ENCODE measurements around the gene SDHAF3.
"Not testable (repeated sequence)": the region's sequence is repeated elsewhere in the genome, so short reads cannot be mapped to it uniquely, and the experiment has no call there.

The SDHAF3 gene

DNA sequence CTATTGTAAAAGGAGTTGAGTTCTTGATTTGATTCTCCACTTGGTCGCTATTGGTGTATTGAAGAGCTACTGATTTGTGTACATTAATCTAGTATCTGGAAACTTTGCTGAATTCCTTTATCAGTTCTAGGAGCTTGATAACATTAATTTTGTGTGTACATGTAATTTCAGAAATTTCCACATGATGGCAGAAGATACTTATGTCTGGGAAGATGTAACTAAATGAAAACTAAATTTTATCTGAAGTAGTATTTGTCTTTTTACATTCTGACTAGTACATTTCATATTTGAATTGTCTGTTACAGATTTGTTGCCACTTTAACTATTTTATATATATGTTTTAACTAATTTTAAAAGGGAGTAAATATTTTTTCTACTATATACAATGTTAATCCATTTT, 27.6 kb downstream of the SDHAF3 start:
- Histone ChIP-seq H3K36me3 (replicated peaks; ENCODE audit: insufficient read depth, low read length) (no peaks in the 10 kb centered on the region), H3K9ac (ENCODE audit: low read length) (no peak overlapping the region), H3K9me3 (replicated peaks; ENCODE audit: insufficient read depth, low read length) (no peaks in the 10 kb centered on the region), H2AFZ (ENCODE audit: low read length) (no peak overlapping the region), H3K4me3 (ENCODE audit: low read length) (no peak overlapping the region), H3K9me2 (replicated peaks; ENCODE audit: insufficient read depth, low read length) (no peaks in the 10 kb centered on the region), H3K79me2 (ENCODE audit: low read length) (no peaks in the 10 kb centered on the region), H3F3A (ENCODE audit: insufficient read depth, low read length) (no peaks in the 10 kb centered on the region), H4K20me1 (ENCODE audit: insufficient read depth, low read length) (no peaks in the 10 kb centered on the region), H3K27ac (ENCODE audit: low read length) (no peak overlapping the region), H3K4me1 (ENCODE audit: low read length) (no peaks in the 10 kb centered on the region), H3K27me3 (replicated peaks; ENCODE audit: insufficient read depth, low read length) (no peaks in the 10 kb centered on the region), H3K4me2 (ENCODE audit: low read depth, low read length) (no peak overlapping the region)
- peak; percentile 39 for DNase-seq
- TF ChIP-seq CTCF (IDR thresholded peaks at IDR 0.05; ENCODE audit: low read length) (peak; percentile 45), EZH2 (optimal IDR thresholded peaks at IDR 0.05; ENCODE audit: low read depth, low read length) (no peak), EZH2phosphoT487 (IDR thresholded peaks at IDR 0.05; ENCODE audit: low read length) (no peak)

GRCh38 chr7:97149843-97150242, 32.3 kb downstream of the SDHAF3 start:
- no peak overlapping the region for H3K4me3 ChIP-seq (ENCODE audit: low read length)
- H2AFZ ChIP-seq (ENCODE audit: low read length), result no peak overlapping the region
- H3K36me3 ChIP-seq (replicated peaks; ENCODE audit: insufficient read depth, low read length), result no peaks in the 10 kb centered on the region
- no peaks in the 10 kb centered on the region for H3K27me3 ChIP-seq (replicated peaks; ENCODE audit: insufficient read depth, low read length)
- no peak overlapping the region for H3K4me2 ChIP-seq (ENCODE audit: low read depth, low read length)
- H3K4me1 ChIP-seq (ENCODE audit: low read length), result no peaks in the 10 kb centered on the region
- no peaks in the 10 kb centered on the region for H3F3A ChIP-seq (ENCODE audit: insufficient read depth, low read length)
- H3K9me3 ChIP-seq (replicated peaks; ENCODE audit: insufficient read depth, low read length), result no peaks in the 10 kb centered on the region
- H4K20me1 ChIP-seq (ENCODE audit: insufficient read depth, low read length), result no peaks in the 10 kb centered on the region
- H3K9ac ChIP-seq (ENCODE audit: low read length), result no peak overlapping the region
- no peaks in the 10 kb centered on the region for H3K79me2 ChIP-seq (ENCODE audit: low read length)
- TF ChIP-seq EZH2phosphoT487 (IDR thresholded peaks at IDR 0.05; ENCODE audit: low read length) (no peak), CTCF (IDR thresholded peaks at IDR 0.05; ENCODE audit: low read length) (no peak), EZH2 (optimal IDR thresholded peaks at IDR 0.05; ENCODE audit: low read depth, low read length) (no peak)
- no peak overlapping the region for H3K27ac ChIP-seq (ENCODE audit: low read length)
- no peaks in the 10 kb centered on the region for H3K9me2 ChIP-seq (replicated peaks; ENCODE audit: insufficient read depth, low read length)
- DNase-seq, result no peak

GRCh38 chr7:97155897-97156418, 38.5 kb downstream of the SDHAF3 start:
- H3K27ac ChIP-seq (ENCODE audit: low read length), result no peak overlapping the region
- TF ChIP-seq EZH2 (optimal IDR thresholded peaks at IDR 0.05; ENCODE audit: low read depth, low read length) (no peak), EZH2phosphoT487 (IDR thresholded peaks at IDR 0.05; ENCODE audit: low read length) (no peak), CTCF (IDR thresholded peaks at IDR 0.05; ENCODE audit: low read length) (no peak)
- H3K27me3 ChIP-seq (replicated peaks; ENCODE audit: insufficient read depth, low read length), result no peaks in the 10 kb centered on the region
- no peak overlapping the region for H3K4me2 ChIP-seq (ENCODE audit: low read depth, low read length)
- H4K20me1 ChIP-seq (ENCODE audit: insufficient read depth, low read length), result no peaks in the 10 kb centered on the region
- H3K9me3 ChIP-seq (replicated peaks; ENCODE audit: insufficient read depth, low read length), result no peaks in the 10 kb centered on the region
- H3K9me2 ChIP-seq (replicated peaks; ENCODE audit: insufficient read depth, low read length), result no peaks in the 10 kb centered on the region
- no peak for DNase-seq
- H3K4me3 ChIP-seq (ENCODE audit: low read length), result no peak overlapping the region
- H3K9ac ChIP-seq (ENCODE audit: low read length), result no peak overlapping the region
- H3K79me2 ChIP-seq (ENCODE audit: low read length), result no peaks in the 10 kb centered on the region
- no peaks in the 10 kb centered on the region for H3F3A ChIP-seq (ENCODE audit: insufficient read depth, low read length)
- no peaks in the 10 kb centered on the region for H3K36me3 ChIP-seq (replicated peaks; ENCODE audit: insufficient read depth, low read length)
- no peaks in the 10 kb centered on the region for H3K4me1 ChIP-seq (ENCODE audit: low read length)
- no peak overlapping the region for H2AFZ ChIP-seq (ENCODE audit: low read length)

DNA sequence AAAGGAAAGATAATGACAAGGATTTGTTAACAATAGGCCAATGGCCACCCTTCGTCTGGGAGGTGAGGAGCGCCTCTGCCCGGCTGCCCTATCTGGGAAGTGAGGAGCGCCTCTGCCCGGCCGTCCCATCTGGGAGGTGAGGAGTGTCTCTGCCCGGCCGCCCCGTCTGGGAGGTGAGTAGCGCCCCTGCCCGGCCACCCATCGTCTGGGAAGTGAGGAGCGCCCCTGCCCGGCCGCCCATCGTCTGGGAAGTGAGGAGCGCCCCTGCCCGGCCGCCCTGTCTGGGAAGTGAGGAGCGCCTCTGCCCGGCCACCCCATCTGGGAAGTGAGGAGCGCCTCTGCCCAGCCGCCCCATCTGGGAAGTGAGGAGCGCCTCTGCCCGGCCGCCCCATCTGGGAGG, 42.5 kb downstream of the SDHAF3 start:
- not testable (repeated sequence) for H3K27ac ChIP-seq (ENCODE audit: low read length); H4K20me1 ChIP-seq (ENCODE audit: insufficient read depth, low read length); H3K9ac ChIP-seq (ENCODE audit: low read length); H3K36me3 ChIP-seq (replicated peaks; ENCODE audit: insufficient read depth, low read length); H2AFZ ChIP-seq (ENCODE audit: low read length); H3K4me2 ChIP-seq (ENCODE audit: low read depth, low read length); H3K4me3 ChIP-seq (ENCODE audit: low read length); H3K9me3 ChIP-seq (replicated peaks; ENCODE audit: insufficient read depth, low read length); H3K9me2 ChIP-seq (replicated peaks; ENCODE audit: insufficient read depth, low read length); DNase-seq; H3F3A ChIP-seq (ENCODE audit: insufficient read depth, low read length); H3K27me3 ChIP-seq (replicated peaks; ENCODE audit: insufficient read depth, low read length); H3K79me2 ChIP-seq (ENCODE audit: low read length); H3K4me1 ChIP-seq (ENCODE audit: low read length)

DNA sequence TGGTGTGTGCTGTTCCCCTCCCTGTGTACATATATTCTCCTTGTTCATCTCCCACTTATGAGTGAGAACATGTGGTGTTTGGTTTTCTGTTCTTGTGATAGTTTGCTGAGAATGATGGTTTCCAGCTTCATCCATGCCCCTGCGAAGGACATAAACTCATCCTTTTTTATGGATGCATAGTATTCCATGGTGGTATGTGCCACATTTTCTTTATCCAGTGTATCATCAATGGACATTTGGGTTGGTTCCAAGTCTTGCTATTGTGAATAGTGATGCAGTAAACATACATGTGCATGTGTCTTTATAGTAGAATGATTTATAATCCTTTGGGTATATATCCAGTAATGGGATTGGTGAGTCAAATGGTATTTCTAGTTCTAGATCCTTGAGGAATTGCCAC, 44.1 kb downstream of the SDHAF3 start:
- not testable (repeated sequence) for H4K20me1 ChIP-seq (ENCODE audit: insufficient read depth, low read length); H3K27ac ChIP-seq (ENCODE audit: low read length); H3K27me3 ChIP-seq (replicated peaks; ENCODE audit: insufficient read depth, low read length); DNase-seq; H3K79me2 ChIP-seq (ENCODE audit: low read length); H3K36me3 ChIP-seq (replicated peaks; ENCODE audit: insufficient read depth, low read length); H2AFZ ChIP-seq (ENCODE audit: low read length); H3K4me2 ChIP-seq (ENCODE audit: low read depth, low read length); H3K9me2 ChIP-seq (replicated peaks; ENCODE audit: insufficient read depth, low read length); H3F3A ChIP-seq (ENCODE audit: insufficient read depth, low read length); H3K4me1 ChIP-seq (ENCODE audit: low read length); H3K9me3 ChIP-seq (replicated peaks; ENCODE audit: insufficient read depth, low read length); H3K9ac ChIP-seq (ENCODE audit: low read length); H3K4me3 ChIP-seq (ENCODE audit: low read length)

Measured in MM.1S (cell line).